ENCODE measurements around the gene SPTBN5.
"Not testable (repeated sequence)": the region's sequence is repeated elsewhere in the genome, so short reads cannot be mapped to it uniquely, and the experiment has no call there.

The SPTBN5 gene

DNA sequence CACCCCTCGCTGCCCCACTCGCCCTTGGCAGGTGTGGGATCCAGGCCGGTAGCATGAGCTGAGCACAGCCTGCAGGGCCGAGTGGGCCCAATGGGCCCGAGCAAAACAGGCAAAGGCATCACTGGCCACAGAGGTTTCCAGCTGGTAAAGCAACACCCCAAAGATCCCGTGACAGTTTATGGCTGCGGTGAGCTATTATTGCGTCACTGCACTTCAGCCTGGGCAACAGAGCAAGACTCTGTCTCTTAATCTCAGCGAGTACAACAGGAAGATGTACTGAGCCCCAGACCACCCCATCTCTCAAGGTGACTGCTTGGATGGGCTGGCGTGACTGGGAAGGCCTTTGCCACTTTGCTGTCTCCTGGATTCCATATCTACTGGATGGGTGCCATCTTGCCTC, 61.6 kb downstream of the SPTBN5 start:
- H3K4me1 ChIP-seq (ENCODE audit: control insufficient read depth, insufficient read depth, low read length) = no peaks in the 10 kb centered on the region
- H3K9ac ChIP-seq (ENCODE audit: low read depth, low read length) = no peak overlapping the region
- no peaks in the 10 kb centered on the region for H3K9me3 ChIP-seq (ENCODE audit: control insufficient read depth, insufficient read depth, low read length)
- H3K36me3 ChIP-seq (ENCODE audit: control insufficient read depth, insufficient read depth, low read length) = peaks cover 6% of the 10 kb centered on the region
- no peaks in the 10 kb centered on the region for H3K27me3 ChIP-seq (ENCODE audit: control insufficient read depth, insufficient read depth, low read length)
- no peak overlapping the region for H3K4me3 ChIP-seq (ENCODE audit: low read depth, low read length)

DNA sequence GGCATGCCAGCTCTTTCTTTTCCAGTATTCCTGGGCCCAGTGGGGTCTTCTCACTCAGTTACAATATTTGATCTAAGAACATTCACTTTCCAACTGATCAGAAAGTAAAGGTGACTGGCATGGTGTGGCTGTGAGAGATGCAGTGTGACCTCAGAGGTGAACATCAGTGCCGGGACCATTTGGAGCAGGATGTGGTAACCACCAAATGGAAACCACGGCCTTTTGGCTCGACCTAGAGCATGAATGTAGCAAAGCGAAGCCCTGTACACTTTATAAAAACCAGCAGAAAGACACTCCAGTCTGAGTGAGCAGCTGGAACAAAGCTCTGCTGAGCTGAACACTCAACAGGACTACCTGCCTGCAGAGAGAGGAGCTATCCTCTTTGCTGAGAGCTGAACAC, 62.6 kb downstream of the SPTBN5 start:
- H3K9me3 ChIP-seq (ENCODE audit: control insufficient read depth, insufficient read depth, low read length); H3K4me3 ChIP-seq (ENCODE audit: low read depth, low read length); H3K27me3 ChIP-seq (ENCODE audit: control insufficient read depth, insufficient read depth, low read length); H3K4me1 ChIP-seq (ENCODE audit: control insufficient read depth, insufficient read depth, low read length); H3K9ac ChIP-seq (ENCODE audit: low read depth, low read length); H3K36me3 ChIP-seq (ENCODE audit: control insufficient read depth, insufficient read depth, low read length): not testable (repeated sequence)

DNA sequence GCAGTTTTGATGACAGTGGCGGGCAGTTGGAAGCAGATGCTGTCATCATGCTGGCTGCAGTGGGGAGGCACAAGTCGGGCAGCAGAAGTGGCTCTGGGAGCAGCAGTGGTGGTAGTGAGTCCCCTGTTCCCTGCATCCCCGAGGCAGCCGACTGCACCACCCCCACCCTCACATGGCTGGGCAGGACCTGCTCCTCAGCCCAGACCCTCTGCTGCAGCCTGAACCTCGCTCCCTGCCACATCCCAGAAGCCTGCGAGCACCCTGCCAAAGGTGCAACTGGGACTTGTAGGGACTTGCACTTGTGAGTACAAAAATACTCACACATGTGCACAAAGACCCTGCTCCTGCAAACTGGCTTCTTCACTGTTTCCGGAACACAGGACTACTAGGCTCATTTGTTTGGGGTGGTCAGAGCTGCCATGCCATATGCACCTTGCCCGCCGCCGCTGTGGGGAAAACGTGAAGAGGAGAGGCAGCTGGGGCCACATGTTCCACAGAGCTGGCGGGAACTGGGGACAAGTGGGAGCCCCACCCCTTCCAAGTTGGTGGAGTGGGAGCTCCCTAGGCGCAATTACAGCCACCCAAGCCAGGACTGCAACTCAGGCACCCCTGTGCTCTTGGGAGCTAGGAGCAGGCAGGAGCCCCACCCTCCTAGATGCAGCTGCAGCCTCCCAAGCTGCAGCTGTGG, 63.8 kb downstream of the SPTBN5 start:
- Histone ChIP-seq H3K4me3 (ENCODE audit: low read depth, low read length) (no peak overlapping the region), H3K4me1 (ENCODE audit: control insufficient read depth, insufficient read depth, low read length) (no peaks in the 10 kb centered on the region), H3K9ac (ENCODE audit: low read depth, low read length) (no peak overlapping the region), H3K36me3 (ENCODE audit: control insufficient read depth, insufficient read depth, low read length) (peaks cover 4% of the 10 kb centered on the region), H3K9me3 (ENCODE audit: control insufficient read depth, insufficient read depth, low read length) (no peaks in the 10 kb centered on the region), H3K27me3 (ENCODE audit: control insufficient read depth, insufficient read depth, low read length) (no peaks in the 10 kb centered on the region)

DNA sequence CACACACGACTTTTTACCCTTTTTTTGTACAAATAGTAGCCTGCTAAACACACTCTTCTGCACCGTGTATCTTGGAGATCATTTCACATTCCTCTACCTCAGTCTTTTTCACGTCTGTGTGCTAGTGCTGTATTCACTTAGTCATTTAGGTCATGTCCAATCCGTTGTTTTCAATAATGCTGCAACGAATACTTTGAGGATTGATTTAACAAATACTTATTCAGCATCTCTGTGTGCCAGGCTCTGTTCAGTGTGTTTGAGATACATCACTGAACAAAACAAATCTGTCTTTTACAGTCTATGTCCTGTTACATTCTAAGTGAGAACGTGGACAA, 65.1 kb downstream of the SPTBN5 start:
- Histone ChIP-seq H3K9me3 (ENCODE audit: control insufficient read depth, insufficient read depth, low read length) (no peaks in the 10 kb centered on the region), H3K9ac (ENCODE audit: low read depth, low read length) (no peak overlapping the region), H3K4me3 (ENCODE audit: low read depth, low read length) (peak overlapping the region; percentile 91), H3K36me3 (ENCODE audit: control insufficient read depth, insufficient read depth, low read length) (peaks cover 10% of the 10 kb centered on the region), H3K27me3 (ENCODE audit: control insufficient read depth, insufficient read depth, low read length) (no peaks in the 10 kb centered on the region), H3K4me1 (ENCODE audit: control insufficient read depth, insufficient read depth, low read length) (no peaks in the 10 kb centered on the region)

DNA sequence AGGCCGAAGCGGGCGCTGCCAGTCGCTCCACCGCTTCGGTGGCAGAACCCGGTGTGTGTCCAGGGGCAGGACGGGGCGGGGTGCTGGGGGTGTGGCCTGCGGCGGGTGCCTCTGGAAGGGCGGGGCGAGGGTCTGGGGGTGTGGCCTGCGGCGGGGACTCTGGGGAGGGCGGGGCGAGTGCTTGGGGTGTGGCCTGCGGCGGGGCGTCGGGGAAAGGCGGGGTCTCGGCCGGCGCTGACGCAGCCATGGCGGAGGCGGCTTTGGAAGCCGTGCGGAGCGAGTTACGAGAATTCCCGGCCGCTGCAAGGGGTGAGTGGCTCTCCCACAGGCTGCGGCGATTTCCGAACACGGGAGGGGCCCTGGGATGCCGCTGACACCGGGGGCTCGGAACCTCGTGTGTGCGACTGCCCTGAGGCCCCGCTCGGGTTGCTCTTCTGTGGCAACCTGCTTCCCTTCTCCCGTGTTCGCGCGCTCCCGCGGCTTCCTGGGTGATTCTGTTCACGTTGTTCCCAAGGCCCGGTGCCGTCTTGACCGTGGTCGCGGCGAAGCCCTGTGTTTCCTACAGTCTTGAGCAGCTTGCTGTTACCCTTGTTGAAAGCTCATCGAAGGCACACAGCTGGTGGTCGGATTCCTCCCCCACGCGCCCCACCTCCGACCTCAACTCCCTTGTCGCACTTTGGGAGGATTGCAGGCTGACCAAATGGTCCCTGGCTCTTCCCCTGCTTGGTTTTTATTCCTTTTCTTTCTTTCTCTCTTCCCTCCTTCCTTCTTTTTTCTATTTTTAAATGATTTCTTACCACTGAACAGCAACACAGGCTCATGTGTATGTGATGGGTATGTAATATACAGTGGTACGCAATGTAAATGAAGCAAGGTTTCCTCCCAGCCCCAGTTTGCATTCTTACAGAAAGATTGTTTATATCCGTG, 65.7 kb downstream of the SPTBN5 start, which contains the start of gene JMJD7:
TSS of gene JMJD7 (plus strand) at position 213 of the 927 bp plus-strand sequence. CDS start at position 246, 33 bp downstream.
- Histone ChIP-seq H3K9me3 (ENCODE audit: control insufficient read depth, insufficient read depth, low read length) (no peaks in the 10 kb centered on the region), H3K27me3 (ENCODE audit: control insufficient read depth, insufficient read depth, low read length) (no peaks in the 10 kb centered on the region), H3K36me3 (ENCODE audit: control insufficient read depth, insufficient read depth, low read length) (peaks cover 13% of the 10 kb centered on the region), H3K4me3 (ENCODE audit: low read depth, low read length) (peak within 1 kb of the TSS; percentile 91), H3K4me1 (ENCODE audit: control insufficient read depth, insufficient read depth, low read length) (no peaks in the 10 kb centered on the region), H3K9ac (ENCODE audit: low read depth, low read length) (peak within 1 kb of the TSS; percentile 70)

DNA sequence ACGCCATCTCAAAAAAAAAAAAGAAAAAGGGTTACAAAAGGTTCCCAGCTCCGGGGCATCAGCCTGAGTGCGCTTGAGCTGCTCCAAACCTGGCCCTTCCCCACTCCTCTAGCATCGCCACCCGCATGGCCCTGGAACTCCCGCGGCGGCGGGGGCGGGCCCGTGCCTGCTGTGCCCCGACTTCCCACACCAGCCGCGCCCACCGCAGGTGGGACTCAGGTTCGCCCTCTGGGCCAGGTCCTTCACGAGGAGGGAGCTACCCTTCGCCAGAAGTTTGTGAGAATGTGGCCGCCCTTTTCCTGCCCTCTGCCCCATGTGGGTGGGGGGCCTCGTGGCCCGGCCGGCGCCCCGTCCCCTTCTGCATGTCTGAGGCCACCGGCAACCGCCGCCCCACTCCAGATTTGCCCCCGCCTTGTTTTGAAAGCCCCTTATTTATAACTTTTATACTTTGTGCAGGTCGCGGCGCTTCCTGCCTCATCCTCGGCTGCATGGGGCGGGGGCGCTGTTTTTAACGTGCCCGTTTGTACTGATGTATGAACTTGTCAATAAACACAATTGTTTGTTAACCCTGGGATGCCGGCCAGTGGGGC, 66.5 kb downstream of the SPTBN5 start:
- Histone ChIP-seq H3K27me3 (ENCODE audit: control insufficient read depth, insufficient read depth, low read length) (no peaks in the 10 kb centered on the region), H3K9me3 (ENCODE audit: control insufficient read depth, insufficient read depth, low read length) (no peaks in the 10 kb centered on the region), H3K4me1 (ENCODE audit: control insufficient read depth, insufficient read depth, low read length) (no peaks in the 10 kb centered on the region), H3K9ac (ENCODE audit: low read depth, low read length) (no peak overlapping the region), H3K4me3 (ENCODE audit: low read depth, low read length) (peak overlapping the region; percentile 60), H3K36me3 (ENCODE audit: control insufficient read depth, insufficient read depth, low read length) (peaks cover 18% of the 10 kb centered on the region)

DNA sequence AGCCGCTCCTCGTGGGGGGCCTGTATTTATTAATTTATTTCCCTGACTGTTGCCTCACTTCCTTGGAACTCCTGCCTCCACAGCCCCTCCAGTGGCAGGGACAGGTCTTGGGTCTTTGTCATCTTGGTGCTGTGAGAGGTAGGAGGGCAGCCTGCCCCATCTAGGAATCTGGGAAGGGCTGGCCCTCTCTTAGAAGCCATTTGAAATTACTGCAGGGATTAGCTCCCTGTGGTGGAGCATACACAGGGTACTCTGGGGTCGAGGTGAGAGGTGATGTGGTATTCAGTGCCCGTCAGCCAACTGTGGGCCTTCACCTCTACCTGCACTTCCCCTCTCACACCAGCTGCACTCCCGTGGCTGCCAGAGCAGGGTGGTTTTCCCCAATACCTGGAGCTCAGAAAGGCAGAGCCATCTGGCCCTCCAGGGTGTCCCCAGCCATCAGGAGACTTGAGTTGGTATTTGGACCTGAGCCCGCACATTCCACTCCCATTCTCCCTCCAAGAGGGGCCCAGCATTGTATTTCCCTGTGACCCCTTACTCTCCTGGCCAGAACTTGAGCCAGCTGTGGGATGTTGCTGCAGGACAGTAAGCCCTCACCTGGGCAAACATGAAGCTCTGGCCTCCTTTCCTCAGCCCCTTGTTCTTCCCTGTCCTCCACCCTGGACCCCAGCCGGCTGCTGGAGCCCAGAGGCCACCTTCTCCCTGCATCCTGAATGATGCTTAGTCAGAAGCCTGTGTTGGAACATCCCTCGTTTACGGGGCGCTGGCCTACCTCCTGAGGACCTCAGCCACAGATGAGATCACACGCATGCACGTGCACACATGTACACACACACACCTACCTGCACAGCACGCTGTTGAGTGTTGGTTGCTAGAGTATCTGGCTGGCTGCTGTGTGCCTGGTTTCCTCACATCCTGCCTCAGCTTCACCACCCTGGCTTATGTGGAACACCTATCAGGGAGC, 68.0 kb downstream of the SPTBN5 start:
- no peak overlapping the region for H3K9ac ChIP-seq (ENCODE audit: low read depth, low read length)
- no peaks in the 10 kb centered on the region for H3K9me3 ChIP-seq (ENCODE audit: control insufficient read depth, insufficient read depth, low read length)
- no peaks in the 10 kb centered on the region for H3K4me1 ChIP-seq (ENCODE audit: control insufficient read depth, insufficient read depth, low read length)
- peaks cover 17% of the 10 kb centered on the region for H3K36me3 ChIP-seq (ENCODE audit: control insufficient read depth, insufficient read depth, low read length)
- no peaks in the 10 kb centered on the region for H3K27me3 ChIP-seq (ENCODE audit: control insufficient read depth, insufficient read depth, low read length)
- H3K4me3 ChIP-seq (ENCODE audit: low read depth, low read length) = no peak overlapping the region

DNA sequence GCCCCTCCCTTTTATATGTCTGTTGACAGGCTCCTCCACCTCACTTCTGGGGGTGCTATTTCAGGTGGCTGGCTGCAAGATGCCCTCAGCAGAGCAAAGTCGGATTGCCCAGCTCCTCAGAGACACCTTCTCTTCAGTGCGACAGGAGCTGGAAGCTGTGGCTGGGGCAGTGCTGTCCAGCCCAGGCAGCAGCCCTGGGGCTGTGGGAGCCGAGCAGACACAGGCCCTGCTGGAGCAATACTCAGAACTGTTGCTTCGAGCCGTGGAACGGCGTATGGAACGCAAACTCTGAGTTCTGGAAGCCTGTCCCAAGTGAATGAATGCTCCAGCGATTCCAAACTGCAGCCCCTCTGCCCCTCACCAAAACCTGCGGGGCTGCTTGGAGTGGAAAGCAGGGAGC, 68.7 kb downstream of the SPTBN5 start:
- no peaks in the 10 kb centered on the region for H3K27me3 ChIP-seq (ENCODE audit: control insufficient read depth, insufficient read depth, low read length)
- no peak overlapping the region for H3K9ac ChIP-seq (ENCODE audit: low read depth, low read length)
- no peak overlapping the region for H3K4me3 ChIP-seq (ENCODE audit: low read depth, low read length)
- H3K36me3 ChIP-seq (ENCODE audit: control insufficient read depth, insufficient read depth, low read length) = peaks cover 17% of the 10 kb centered on the region
- no peaks in the 10 kb centered on the region for H3K4me1 ChIP-seq (ENCODE audit: control insufficient read depth, insufficient read depth, low read length)
- H3K9me3 ChIP-seq (ENCODE audit: control insufficient read depth, insufficient read depth, low read length) = no peaks in the 10 kb centered on the region

DNA sequence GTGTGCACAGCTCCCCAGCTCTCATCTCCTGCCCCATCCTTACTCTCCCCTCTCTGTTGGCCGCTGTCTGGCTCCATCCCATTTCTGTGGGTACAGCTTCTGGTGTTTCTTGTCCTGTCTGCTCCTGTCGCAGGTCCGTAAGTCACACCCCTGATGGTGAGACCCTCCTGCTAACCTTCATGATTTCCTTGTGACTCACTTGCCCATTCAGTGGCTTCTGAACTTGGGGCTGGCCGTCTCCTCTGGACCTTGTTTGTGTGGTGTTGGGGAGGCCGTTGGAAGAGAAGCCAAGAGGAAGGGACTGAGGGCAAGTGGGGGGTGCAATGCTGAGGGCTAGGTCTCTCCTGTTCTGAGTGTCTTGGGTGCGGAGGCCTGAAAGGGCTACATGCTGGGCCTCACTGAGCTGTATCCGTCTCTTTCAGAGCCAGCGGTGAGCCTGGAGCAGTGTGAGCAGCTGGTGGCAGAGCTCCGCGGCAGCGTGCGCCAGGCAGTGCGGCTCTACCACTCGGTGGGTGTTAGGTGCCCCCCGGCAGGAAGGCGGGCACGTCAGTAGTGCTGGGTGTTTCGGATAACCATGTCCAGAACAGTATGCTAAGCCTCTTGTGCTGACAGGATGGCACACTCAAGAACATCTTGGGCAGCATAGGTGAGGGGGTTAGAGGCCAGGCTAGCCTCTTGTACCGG, 69.6 kb downstream of the SPTBN5 start:
- H3K36me3 ChIP-seq (ENCODE audit: control insufficient read depth, insufficient read depth, low read length) = peaks cover 17% of the 10 kb centered on the region
- H3K4me3 ChIP-seq (ENCODE audit: low read depth, low read length) = no peak overlapping the region
- no peaks in the 10 kb centered on the region for H3K4me1 ChIP-seq (ENCODE audit: control insufficient read depth, insufficient read depth, low read length)
- H3K9me3 ChIP-seq (ENCODE audit: control insufficient read depth, insufficient read depth, low read length) = no peaks in the 10 kb centered on the region
- no peak overlapping the region for H3K9ac ChIP-seq (ENCODE audit: low read depth, low read length)
- H3K27me3 ChIP-seq (ENCODE audit: control insufficient read depth, insufficient read depth, low read length) = no peaks in the 10 kb centered on the region

DNA sequence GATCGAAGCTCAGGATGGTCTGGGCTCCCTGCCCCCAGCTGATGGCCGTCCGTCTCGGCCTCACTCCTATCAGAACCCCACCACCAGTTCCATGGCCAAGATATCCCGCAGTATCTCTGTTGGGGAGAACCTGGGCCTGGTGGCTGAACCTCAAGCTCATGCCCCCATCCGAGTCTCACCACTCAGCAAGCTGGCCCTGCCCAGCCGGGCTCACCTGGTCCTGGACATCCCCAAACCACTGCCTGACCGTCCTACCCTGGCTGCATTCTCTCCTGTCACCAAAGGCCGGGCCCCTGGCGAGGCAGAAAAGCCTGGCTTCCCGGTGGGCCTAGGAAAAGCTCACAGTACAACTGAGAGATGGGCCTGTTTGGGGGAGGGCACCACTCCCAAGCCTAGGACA, 70.4 kb downstream of the SPTBN5 start:
- Histone ChIP-seq H3K9ac (ENCODE audit: low read depth, low read length) (no peak overlapping the region), H3K36me3 (ENCODE audit: control insufficient read depth, insufficient read depth, low read length) (peaks cover 22% of the 10 kb centered on the region), H3K4me1 (ENCODE audit: control insufficient read depth, insufficient read depth, low read length) (no peaks in the 10 kb centered on the region), H3K4me3 (ENCODE audit: low read depth, low read length) (no peak overlapping the region), H3K27me3 (ENCODE audit: control insufficient read depth, insufficient read depth, low read length) (no peaks in the 10 kb centered on the region), H3K9me3 (ENCODE audit: control insufficient read depth, insufficient read depth, low read length) (no peaks in the 10 kb centered on the region)

DNA sequence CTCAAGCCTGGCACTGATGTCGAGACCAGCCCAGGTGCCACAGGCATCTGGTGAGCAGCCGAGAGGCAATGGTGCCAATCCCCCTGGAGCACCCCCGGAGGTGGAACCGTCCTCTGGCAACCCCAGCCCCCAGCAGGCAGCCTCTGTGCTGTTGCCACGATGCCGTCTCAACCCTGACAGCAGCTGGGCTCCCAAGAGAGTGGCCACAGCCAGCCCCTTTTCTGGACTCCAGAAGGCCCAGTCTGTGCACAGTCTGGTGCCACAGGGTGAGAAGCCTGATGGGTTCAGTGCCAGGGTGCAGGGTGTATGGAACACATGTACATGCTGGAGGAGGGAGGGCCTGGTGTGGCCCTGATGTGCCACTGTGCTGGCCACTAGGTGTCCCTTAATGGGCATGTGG, 70.9 kb downstream of the SPTBN5 start:
- H3K36me3 ChIP-seq (ENCODE audit: control insufficient read depth, insufficient read depth, low read length) = peaks cover 22% of the 10 kb centered on the region
- H3K9ac ChIP-seq (ENCODE audit: low read depth, low read length) = no peak overlapping the region
- no peaks in the 10 kb centered on the region for H3K27me3 ChIP-seq (ENCODE audit: control insufficient read depth, insufficient read depth, low read length)
- no peaks in the 10 kb centered on the region for H3K9me3 ChIP-seq (ENCODE audit: control insufficient read depth, insufficient read depth, low read length)
- no peaks in the 10 kb centered on the region for H3K4me1 ChIP-seq (ENCODE audit: control insufficient read depth, insufficient read depth, low read length)
- no peak overlapping the region for H3K4me3 ChIP-seq (ENCODE audit: low read depth, low read length)
